ENCODE measurements around the gene IFT122.
"Not testable (repeated sequence)": the region's sequence is repeated elsewhere in the genome, so short reads cannot be mapped to it uniquely, and the experiment has no call there.

Gene IFT122

DNA sequence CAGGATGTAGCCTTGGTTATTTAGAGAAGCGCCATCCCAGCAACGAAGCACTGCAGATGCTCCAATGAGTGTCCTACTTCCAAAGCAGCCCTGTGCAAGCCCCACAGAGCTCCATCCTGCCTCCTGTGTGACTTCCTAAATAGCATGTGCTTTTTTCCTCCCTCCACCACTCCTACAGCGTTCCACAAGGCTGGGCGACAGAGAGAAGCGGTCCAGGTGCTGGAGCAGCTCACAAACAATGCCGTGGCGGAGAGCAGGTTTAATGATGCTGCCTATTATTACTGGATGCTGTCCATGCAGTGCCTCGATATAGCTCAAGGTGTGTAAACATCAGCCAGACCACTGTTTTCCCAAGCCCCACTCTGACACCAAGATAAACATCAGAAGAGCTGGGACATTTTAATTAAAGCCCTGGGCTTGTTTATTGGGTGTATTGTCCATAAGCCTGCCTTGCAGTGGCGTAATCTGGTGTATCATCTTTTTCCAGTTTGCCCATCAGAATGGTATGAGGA is 66.3 kb downstream of the IFT122 start:
- H3K4me3 ChIP-seq (ENCODE audit: low read length) = no peak overlapping the region
- TF ChIP-seq, protein P1, sequence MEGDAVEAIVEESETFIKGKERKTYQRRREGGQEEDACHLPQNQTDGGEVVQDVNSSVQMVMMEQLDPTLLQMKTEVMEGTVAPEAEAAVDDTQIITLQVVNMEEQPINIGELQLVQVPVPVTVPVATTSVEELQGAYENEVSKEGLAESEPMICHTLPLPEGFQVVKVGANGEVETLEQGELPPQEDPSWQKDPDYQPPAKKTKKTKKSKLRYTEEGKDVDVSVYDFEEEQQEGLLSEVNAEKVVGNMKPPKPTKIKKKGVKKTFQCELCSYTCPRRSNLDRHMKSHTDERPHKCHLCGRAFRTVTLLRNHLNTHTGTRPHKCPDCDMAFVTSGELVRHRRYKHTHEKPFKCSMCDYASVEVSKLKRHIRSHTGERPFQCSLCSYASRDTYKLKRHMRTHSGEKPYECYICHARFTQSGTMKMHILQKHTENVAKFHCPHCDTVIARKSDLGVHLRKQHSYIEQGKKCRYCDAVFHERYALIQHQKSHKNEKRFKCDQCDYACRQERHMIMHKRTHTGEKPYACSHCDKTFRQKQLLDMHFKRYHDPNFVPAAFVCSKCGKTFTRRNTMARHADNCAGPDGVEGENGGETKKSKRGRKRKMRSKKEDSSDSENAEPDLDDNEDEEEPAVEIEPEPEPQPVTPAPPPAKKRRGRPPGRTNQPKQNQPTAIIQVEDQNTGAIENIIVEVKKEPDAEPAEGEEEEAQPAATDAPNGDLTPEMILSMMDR (IDR thresholded peaks at IDR 0.05; ENCODE audit: insufficient read depth, low read depth, low read length, missing control alignments) = no peak
- DNase-seq (ENCODE audit: low read depth) = no peak

DNA sequence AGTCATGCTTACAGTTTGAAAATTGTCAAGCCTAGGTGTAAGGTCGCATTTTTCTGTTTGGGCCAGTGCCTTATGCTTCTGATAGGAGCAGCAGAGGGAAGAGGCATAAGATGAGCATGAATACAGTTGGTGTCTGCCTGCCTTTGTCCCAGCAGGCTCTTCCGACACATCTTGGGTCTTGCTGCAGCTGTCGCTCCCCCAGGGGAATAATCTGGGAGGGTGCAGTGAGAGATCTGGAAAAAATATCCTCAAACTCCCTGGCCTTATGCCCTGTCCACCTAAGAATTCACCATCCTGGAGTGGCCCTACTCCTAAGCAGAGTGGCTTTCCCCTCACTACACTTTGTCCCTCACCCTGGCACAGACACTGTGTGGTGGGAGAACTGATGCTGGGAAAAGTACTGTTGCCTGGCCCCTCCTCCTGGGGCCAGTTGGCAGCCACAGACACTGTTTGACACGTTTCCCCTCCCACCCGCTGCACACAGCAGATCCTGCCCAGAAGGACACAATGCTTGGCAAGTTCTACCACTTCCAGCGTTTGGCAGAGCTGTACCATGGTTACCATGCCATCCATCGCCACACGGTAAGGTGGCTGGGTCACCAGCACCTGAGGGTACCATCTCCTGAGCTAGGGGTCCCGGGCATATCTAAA is 67.3 kb downstream of the IFT122 start:
- H3K4me3 ChIP-seq (ENCODE audit: low read length) = no peak overlapping the region
- TF ChIP-seq, protein P1 (IDR thresholded peaks at IDR 0.05; ENCODE audit: insufficient read depth, low read depth, low read length, missing control alignments) = no peak
- DNase-seq (ENCODE audit: low read depth) = no peak

DNA sequence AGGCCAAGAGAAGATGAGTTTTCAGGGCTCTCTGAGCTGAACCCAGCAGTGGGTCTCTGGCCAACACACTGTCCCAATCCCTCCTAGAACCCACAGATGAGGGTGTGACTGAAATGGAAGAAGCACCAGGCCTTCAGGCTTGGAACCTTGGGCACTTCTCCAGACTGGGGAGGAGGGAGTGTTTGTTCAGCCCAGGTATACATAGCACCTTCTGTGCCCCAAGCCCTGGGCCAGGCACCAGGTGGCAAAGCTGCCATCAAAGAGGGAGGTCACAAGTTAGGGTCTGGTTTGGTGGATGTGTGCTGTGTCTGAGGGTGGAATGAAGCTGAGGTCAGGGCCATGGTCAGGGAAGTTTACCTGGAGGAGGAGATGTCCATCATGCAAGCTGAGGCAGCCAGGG is 72.6 kb downstream of the IFT122 start:
- no peak overlapping the region for H3K4me3 ChIP-seq (ENCODE audit: low read length)
- TF ChIP-seq, protein P1 (IDR thresholded peaks at IDR 0.05; ENCODE audit: insufficient read depth, low read depth, low read length, missing control alignments) = no peak
- DNase-seq (ENCODE audit: low read depth) = no peak

DNA sequence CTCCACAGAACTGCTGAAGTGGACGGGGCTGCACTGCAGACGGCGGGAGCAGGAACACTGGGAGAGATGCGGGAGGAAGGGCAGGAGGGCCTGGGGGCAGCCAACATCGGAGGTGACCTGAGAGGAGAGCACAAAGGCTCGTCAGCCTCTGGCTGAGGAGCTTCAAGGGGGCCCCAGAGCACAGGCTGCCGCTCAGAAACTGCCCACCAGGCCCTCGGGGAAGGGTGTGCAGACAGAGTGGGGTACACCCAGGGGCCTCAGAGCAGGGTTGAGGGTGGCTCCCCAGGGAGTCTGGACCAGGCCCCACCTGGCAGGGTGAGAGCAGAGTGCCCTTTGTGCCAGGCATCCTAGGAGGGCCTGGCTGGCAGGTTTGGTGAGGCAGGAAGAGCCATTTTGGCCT is 73.7 kb downstream of the IFT122 start:
- no peak overlapping the region for H3K4me3 ChIP-seq (ENCODE audit: low read length)
- TF ChIP-seq, protein P1 (IDR thresholded peaks at IDR 0.05; ENCODE audit: insufficient read depth, low read depth, low read length, missing control alignments) = no peak
- DNase-seq (ENCODE audit: low read depth) = no peak

DNA sequence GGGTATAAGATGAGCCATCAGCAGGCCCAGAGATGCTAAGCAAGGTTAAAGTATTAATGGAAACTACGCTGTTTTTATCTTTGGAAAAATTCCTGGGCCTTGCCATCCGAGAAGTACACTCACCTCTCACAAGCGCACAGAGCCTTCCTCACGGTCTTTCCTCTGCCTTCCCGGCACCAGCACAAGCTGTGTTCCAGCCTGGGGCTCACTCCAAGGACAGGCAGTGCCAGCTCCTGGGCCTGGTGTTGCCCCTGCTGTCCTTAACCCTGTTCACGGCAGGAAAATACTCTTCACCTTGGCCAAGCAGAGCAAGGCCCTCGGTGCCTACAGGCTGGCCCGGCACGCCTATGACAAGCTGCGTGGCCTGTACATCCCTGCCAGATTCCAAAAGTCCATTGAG is 74.1 kb downstream of the IFT122 start:
- no peak for DNase-seq (ENCODE audit: low read depth)
- H3K4me3 ChIP-seq (ENCODE audit: low read length) = no peak overlapping the region
- TF ChIP-seq, protein P1 (IDR thresholded peaks at IDR 0.05; ENCODE audit: insufficient read depth, low read depth, low read length, missing control alignments) = no peak

DNA sequence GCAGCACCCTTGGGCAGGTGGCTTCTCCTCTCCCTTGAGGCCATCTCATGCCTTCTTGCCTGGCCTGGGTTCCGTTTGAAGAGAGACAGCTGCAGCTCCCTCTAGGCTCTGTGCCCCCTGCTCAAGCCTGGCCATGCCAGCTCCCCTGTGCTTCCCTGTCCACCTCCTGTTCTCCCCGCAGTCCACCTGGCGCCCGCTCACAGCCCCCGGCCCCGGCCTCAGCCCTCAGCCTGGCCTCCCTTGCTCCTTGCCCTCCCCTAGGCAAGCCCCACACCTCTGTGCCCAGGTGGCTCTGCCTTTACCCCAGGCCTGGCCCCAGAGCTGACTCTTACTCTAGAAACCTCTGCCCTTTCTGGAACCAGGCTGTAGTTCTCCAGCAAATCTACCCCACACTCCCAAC is 74.5 kb downstream of the IFT122 start:
- no peak for DNase-seq (ENCODE audit: low read depth)
- no peak overlapping the region for H3K4me3 ChIP-seq (ENCODE audit: low read length)
- TF ChIP-seq, protein P1 (IDR thresholded peaks at IDR 0.05; ENCODE audit: insufficient read depth, low read depth, low read length, missing control alignments) = no peak

DNA sequence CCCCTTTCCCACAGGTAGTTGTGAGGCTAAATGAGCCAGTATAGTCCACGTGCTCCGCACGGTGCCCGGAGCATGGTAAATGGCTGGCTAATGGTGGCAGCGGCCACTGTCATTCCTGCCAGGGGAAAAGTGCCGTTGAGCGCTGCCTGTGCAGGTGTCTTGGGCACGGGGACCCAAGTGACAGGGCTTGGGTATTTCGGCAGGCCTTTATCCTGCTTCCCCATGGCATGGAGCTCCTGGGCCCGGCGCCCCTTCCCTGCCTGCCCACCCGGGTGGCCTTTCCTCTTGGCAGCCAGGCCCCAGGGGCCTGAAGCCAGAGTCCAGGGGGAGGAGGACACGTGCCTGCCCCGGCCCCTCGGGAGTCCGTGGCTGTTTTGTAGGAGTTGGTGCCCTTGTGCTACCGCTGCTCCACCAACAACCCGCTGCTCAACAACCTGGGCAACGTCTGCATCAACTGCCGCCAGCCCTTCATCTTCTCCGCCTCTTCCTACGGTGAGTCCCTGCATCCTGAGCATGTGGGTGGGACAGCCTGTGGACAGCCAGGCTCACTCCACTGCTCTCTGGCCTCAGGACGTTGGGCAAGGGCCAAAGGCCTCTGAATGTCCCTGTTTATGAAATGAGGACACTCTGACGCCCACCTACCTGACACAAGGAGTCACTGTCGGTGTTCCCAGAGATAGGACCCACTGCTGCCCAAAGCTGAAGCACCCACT is 75.2 kb downstream of the IFT122 start:
- DNase-seq (ENCODE audit: low read depth); H3K4me3 ChIP-seq (ENCODE audit: low read length): not testable (repeated sequence)

DNA sequence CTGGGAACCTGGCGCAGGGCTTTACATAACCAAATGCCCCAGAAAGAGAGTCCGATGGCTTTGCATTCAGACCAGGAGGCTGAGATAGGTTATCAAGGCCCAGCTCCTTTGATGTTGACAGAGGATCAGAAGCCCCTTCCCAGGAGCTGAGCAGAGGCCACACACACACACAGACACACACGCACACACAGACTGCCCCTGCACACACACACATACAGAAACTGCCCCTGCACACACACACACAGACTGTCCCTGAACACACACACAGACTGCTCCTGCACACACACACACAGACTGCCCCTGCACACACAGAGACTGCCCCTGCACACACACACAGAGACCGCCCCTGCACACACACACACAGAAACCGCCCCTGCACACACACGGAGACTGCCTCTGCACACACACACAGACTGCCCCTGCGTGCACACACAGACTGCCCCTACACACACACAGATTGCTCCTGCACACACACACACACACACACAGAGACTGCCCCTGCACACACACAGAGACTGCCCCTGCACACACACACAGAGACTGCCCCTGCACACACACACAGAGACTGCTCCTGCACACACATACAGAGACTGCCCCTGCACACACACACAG is 75.9 kb downstream of the IFT122 start:
- not testable (repeated sequence) for DNase-seq (ENCODE audit: low read depth); H3K4me3 ChIP-seq (ENCODE audit: low read length)

All from epithelial cell of esophagus (primary cell).